CD14-positive monocyte (primary cell): ENCODE data around the gene ARL15. TPM values are rescaled to one million over a fixed set of nuclear protein-coding genes. Genes with fewer than 3 reads are reported as not detected.

Source experiments
- DNase-seq, 3 donors: peaks; one replicate each; pipeline ENCODE4 v3.0.0-alpha.2; 2011 to 2022
- H2AFZ ChIP-seq: 2 replicates; pipeline ENCODE4 v1.6.0; 2012; ENCODE audit warnings: mild to moderate bottlenecking, low read depth, low read length, inconsistent platforms; ENCODE audit not compliant: insufficient read depth, poor library complexity, severe bottlenecking
- H3K27ac ChIP-seq, 2 donors: 1 replicate in 1 of 2; 2 replicates in 1 of 2; pipeline ENCODE4 v1.5.1; 2012 to 2013; ENCODE audit warnings: low read length in 2 of 2, control low read depth in 1 of 2, inconsistent platforms in 1 of 2, low read depth in 1 of 2, mild to moderate bottlenecking in 1 of 2
- H3K27me3 ChIP-seq, 2 donors: one replicate each; pipeline versions ENCODE4 v1.6.0 to v1.6.1; 2011 to 2013; ENCODE audit warnings: low read length in 2 of 2; ENCODE audit not compliant: control insufficient read depth in 2 of 2, insufficient read depth in 2 of 2
- H3K36me3 ChIP-seq, 2 donors: replicated peaks in 1 of 2; 1 replicate in 1 of 2; 2 replicates in 1 of 2; pipeline versions ENCODE4 v1.5.1 to v1.6.1; 2012 to 2013; ENCODE audit warnings: low read length in 2 of 2, control low read depth in 1 of 2, inconsistent platforms in 1 of 2, mild to moderate bottlenecking in 1 of 2; ENCODE audit not compliant: insufficient read depth in 2 of 2, control insufficient read depth in 1 of 2
- H3K4me1 ChIP-seq, 2 donors: 1 replicate in 1 of 2; 2 replicates in 1 of 2; pipeline versions ENCODE4 v1.5.1 to v1.6.1; 2012 to 2013; ENCODE audit warnings: low read length in 2 of 2, control low read depth in 1 of 2, inconsistent platforms in 1 of 2, mild to moderate bottlenecking in 1 of 2, moderate library complexity in 1 of 2; ENCODE audit not compliant: insufficient read depth in 2 of 2, control insufficient read depth in 1 of 2
- H3K4me2 ChIP-seq: replicated peaks from 2 replicates; pipeline ENCODE3; 2012; ENCODE audit warnings: low read length, moderate library complexity, mild to moderate bottlenecking; ENCODE audit not compliant: poor library complexity, severe bottlenecking; ENCODE audit errors: extremely low read depth
- H3K4me3 ChIP-seq, 3 experiments: fragments of 200-600 bp in 1 of 3; sonication (generic) in 1 of 3; replicated peaks in 1 of 3; 1 replicate in 2 of 3; 2 replicates in 1 of 3; pipeline ENCODE4 v1.5.1; 2011 to 2013; ENCODE audit warnings: low read length in 3 of 3, mild to moderate bottlenecking in 3 of 3, control low read depth in 2 of 3, low read depth in 2 of 3, inconsistent platforms in 1 of 3, moderate library complexity in 1 of 3
- H3K79me2 ChIP-seq: 2 replicates; pipeline ENCODE4 v1.6.0; 2012; ENCODE audit warnings: mild to moderate bottlenecking, control low read depth, inconsistent platforms, low read length, moderate library complexity; ENCODE audit not compliant: insufficient read depth
- H3K9ac ChIP-seq: 2 replicates; pipeline ENCODE4 v1.6.0; 2017; ENCODE audit warnings: low read length, mild to moderate bottlenecking; ENCODE audit not compliant: insufficient read depth, poor library complexity, severe bottlenecking
- H3K9me3 ChIP-seq, 2 donors: replicated peaks in 1 of 2; 1 replicate in 1 of 2; 2 replicates in 1 of 2; pipeline versions ENCODE4 v1.5.1 to v1.6.1; 2012 to 2013; ENCODE audit warnings: low read length in 2 of 2, control low read depth in 1 of 2; ENCODE audit not compliant: control insufficient read depth in 1 of 2, insufficient read depth in 1 of 2
- H4K20me1 ChIP-seq: 2 replicates; pipeline ENCODE4 v1.6.0; 2012; ENCODE audit warnings: mild to moderate bottlenecking, low read length, control low read depth, moderate library complexity; ENCODE audit not compliant: insufficient read depth
- H3K27ac Mint-ChIP-seq, 7 donors: one replicate each; pipeline ENCODE4 v1.8.0; 2020; ENCODE audit warnings: mild to moderate bottlenecking in 7 of 7, mixed read lengths in 7 of 7, moderate library complexity in 6 of 7, inconsistent platforms in 2 of 7
- H3K27me3 Mint-ChIP-seq, 3 donors: one replicate each; pipeline ENCODE4 v1.8.0; 2021 to 2022; ENCODE audit warnings: low read depth in 3 of 3, mild to moderate bottlenecking in 3 of 3, mixed read lengths in 3 of 3, moderate library complexity in 3 of 3, inconsistent platforms in 1 of 3
- H3K36me3 Mint-ChIP-seq, 2 donors: one replicate each; pipeline ENCODE4 v1.8.0; 2020; ENCODE audit warnings: mixed read lengths in 2 of 2, inconsistent platforms in 1 of 2, mild to moderate bottlenecking in 1 of 2
- H3K4me1 Mint-ChIP-seq: one replicate; pipeline ENCODE4 v1.8.0; 2020; ENCODE audit warnings: mild to moderate bottlenecking, mixed read lengths
- H3K4me3 Mint-ChIP-seq, 2 donors: one replicate each; pipeline ENCODE4 v1.8.0; 2020; ENCODE audit warnings: mild to moderate bottlenecking in 2 of 2, mixed read lengths in 2 of 2, moderate library complexity in 1 of 2
- H3K9me3 Mint-ChIP-seq, 7 donors: one replicate each; pipeline ENCODE4 v1.8.0; 2020 to 2022; ENCODE audit warnings: mixed read lengths in 7 of 7, mild to moderate bottlenecking in 6 of 7, moderate library complexity in 6 of 7, inconsistent platforms in 2 of 7
- WGBS: methylation state at CpG from one replicate; pipeline ENCODE4 v1.1.5; 2013; ENCODE audit warnings: missing lambda C conversion rate; ENCODE audit not compliant: insufficient coverage; 5-methylcytosine and 5-hydroxymethylcytosine counted together
- intact Hi-C, 2 donors: fragments of 100-400 bp; cut with micrococcal nuclease; formaldehyde crosslinking; loops; one replicate each; pipeline versions ENCODE4 v1.15.0 to v1.15.1; 2023
- polyA plus RNA-seq, 3 donors: library from polyadenylated mRNA; depleted of rRNA in 1 of 3; unstranded in 2 of 3; stranded (reverse) in 1 of 3; fragments of 300-500 nt in 2 of 3; fragments of >200 nt in 1 of 3; fragmentation: Illumina TruSeq in 2 of 3; gene quantifications; 1 replicate in 2 of 3; 2 replicates in 1 of 3; pipeline ENCODE4 v1.2.3, GENCODE V29; 2012 to 2021
- TF ChIP-seq, protein P1 (sequence below): fragments of 200-600 bp; IDR thresholded peaks from one replicate; pipeline ENCODE4 v1.8.0; 2022; ENCODE audit warnings: antibody characterized with exemption, mild to moderate bottlenecking

ARL15 gene
- polyA plus RNA-seq, 3 donors, result 10.5 to 27.6 (median 18.0) TPM

DNA sequence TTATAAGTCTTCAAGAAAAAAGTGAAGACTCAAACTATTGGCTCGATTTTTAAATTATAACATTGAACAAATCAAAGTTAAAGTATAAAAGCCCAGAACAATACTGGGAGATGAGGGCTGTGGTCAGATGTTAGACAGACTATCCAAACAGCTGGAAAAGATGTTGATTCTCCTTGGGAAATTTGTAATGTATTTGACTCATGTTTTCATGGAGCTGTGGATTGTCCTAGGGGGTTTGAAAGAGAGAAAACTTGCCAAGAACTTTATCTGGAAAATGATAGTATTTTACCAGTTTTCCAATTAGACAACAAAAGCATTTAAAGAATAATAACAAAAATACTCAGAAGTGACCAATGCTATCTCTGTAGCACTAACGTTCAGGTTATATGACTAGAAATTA, 339.2 kb downstream of the ARL15 start:
- peaks cover 0 to 2% (median 0%) of the 10 kb centered on the region in 3 donors for H3K27me3 Mint-ChIP-seq
- no peak overlapping the region for H3K4me3 Mint-ChIP-seq
- TF ChIP-seq, protein P1, sequence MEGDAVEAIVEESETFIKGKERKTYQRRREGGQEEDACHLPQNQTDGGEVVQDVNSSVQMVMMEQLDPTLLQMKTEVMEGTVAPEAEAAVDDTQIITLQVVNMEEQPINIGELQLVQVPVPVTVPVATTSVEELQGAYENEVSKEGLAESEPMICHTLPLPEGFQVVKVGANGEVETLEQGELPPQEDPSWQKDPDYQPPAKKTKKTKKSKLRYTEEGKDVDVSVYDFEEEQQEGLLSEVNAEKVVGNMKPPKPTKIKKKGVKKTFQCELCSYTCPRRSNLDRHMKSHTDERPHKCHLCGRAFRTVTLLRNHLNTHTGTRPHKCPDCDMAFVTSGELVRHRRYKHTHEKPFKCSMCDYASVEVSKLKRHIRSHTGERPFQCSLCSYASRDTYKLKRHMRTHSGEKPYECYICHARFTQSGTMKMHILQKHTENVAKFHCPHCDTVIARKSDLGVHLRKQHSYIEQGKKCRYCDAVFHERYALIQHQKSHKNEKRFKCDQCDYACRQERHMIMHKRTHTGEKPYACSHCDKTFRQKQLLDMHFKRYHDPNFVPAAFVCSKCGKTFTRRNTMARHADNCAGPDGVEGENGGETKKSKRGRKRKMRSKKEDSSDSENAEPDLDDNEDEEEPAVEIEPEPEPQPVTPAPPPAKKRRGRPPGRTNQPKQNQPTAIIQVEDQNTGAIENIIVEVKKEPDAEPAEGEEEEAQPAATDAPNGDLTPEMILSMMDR, result no peak
- Histone ChIP-seq H3K4me1 (no peaks in the 10 kb centered on the region), H3K36me3 (no peaks in the 10 kb centered on the region), H3K4me3 (no peak overlapping the region), H3K27me3 (no peaks in the 10 kb centered on the region), H3K9ac (no peak overlapping the region), H4K20me1 (no peaks in the 10 kb centered on the region), H3K79me2 (no peaks in the 10 kb centered on the region), H3K27ac (no peak overlapping the region), H2AFZ (no peak overlapping the region), H3K4me2 (no peak overlapping the region), H3K9me3 (no peaks in the 10 kb centered on the region)
- H3K9me3 Mint-ChIP-seq, result peaks cover 0 to 4% (median 2%) of the 10 kb centered on the region in 7 donors
- DNase-seq, result no peak
- WGBS, result no CpG with 5 or more reads among the region's 2 CpGs
- H3K27ac Mint-ChIP-seq, result no peak overlapping the region
- H3K4me1 Mint-ChIP-seq, result no peaks in the 10 kb centered on the region
- intact Hi-C loops, result no loop called here
- peaks cover 10 to 22% of the 10 kb centered on the region in 2 donors for H3K36me3 Mint-ChIP-seq

DNA sequence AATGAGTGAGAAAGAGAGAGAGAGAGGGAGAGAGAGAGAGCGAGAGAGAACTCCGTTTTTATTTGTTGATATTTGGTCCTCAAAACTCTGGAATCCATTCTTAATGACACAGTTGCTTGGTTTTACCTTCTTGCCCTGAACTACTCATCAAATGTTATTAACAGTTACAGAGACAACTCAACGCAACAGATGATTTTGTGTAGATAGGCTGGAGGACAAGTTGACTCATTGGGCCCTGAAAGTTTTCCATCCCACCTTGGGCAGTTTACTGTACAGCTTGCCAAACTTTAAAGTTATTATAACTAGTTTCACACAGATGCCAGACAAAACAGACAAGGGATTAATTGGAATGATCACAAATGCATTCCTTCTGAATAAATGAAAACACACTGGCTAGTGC, 339.9 kb downstream of the ARL15 start:
- H3K9me3 Mint-ChIP-seq, result peaks cover 0 to 4% (median 2%) of the 10 kb centered on the region in 7 donors
- Histone ChIP-seq H3K4me1 (no peaks in the 10 kb centered on the region), H3K36me3 (no peaks in the 10 kb centered on the region), H3K27me3 (no peaks in the 10 kb centered on the region), H3K9me3 (no peaks in the 10 kb centered on the region), H4K20me1 (no peaks in the 10 kb centered on the region), H2AFZ (no peak overlapping the region), H3K79me2 (no peaks in the 10 kb centered on the region), H3K4me2 (no peak overlapping the region), H3K9ac (no peak overlapping the region), H3K4me3 (no peak overlapping the region), H3K27ac (no peak overlapping the region)
- DNase-seq, result no peak
- no CpG with 5 or more reads among the region's 3 CpGs for WGBS
- peaks cover 0 to 2% (median 0%) of the 10 kb centered on the region in 3 donors for H3K27me3 Mint-ChIP-seq
- TF ChIP-seq, protein P1, result no peak
- H3K36me3 Mint-ChIP-seq, result peaks cover 10 to 24% of the 10 kb centered on the region in 2 donors
- H3K4me3 Mint-ChIP-seq, result no peak overlapping the region
- H3K4me1 Mint-ChIP-seq, result no peaks in the 10 kb centered on the region
- no peak overlapping the region for H3K27ac Mint-ChIP-seq
- intact Hi-C loops, result no loop called here
